NT2/D1 (cell line): ENCODE measurements around the gene CLDN2.

ENCODE experiments used
- SUZ12 ChIP-seq: IDR thresholded peaks from 2 replicates; pipeline ENCODE4 v1.6.1; 2011; ENCODE audit not compliant: insufficient read length, insufficient read depth; ENCODE audit errors: extremely low read depth
- YY1 ChIP-seq: IDR thresholded peaks from 2 replicates; pipeline ENCODE4 v1.6.1; 2011; ENCODE audit not compliant: insufficient read length, insufficient read depth

- TF ChIP-seq SUZ12 (no peak), YY1 (no peak)
Measured at GRCh38 chrX:106954041-106954440, 33.8 kb downstream of the CLDN2 start.
